Stimulated activated CD4-positive, alpha-beta T cell treated with anti-CD3 and anti-CD28 coated beads, TNF-alpha, amount 100 ng/mL, for 48 hours (primary cell): ENCODE data around the gene H1-8.
A peak's percentile ranks its signal among the peaks of the same experiment; 100 is the strongest.

ENCODE experiments used
- DNase-seq, 3 donors: peaks; one replicate each; pipeline ENCODE4 v3.0.0-alpha.2; 2020; ENCODE audit warnings: low read depth in 3 of 3

Gene H1-8

DNA sequence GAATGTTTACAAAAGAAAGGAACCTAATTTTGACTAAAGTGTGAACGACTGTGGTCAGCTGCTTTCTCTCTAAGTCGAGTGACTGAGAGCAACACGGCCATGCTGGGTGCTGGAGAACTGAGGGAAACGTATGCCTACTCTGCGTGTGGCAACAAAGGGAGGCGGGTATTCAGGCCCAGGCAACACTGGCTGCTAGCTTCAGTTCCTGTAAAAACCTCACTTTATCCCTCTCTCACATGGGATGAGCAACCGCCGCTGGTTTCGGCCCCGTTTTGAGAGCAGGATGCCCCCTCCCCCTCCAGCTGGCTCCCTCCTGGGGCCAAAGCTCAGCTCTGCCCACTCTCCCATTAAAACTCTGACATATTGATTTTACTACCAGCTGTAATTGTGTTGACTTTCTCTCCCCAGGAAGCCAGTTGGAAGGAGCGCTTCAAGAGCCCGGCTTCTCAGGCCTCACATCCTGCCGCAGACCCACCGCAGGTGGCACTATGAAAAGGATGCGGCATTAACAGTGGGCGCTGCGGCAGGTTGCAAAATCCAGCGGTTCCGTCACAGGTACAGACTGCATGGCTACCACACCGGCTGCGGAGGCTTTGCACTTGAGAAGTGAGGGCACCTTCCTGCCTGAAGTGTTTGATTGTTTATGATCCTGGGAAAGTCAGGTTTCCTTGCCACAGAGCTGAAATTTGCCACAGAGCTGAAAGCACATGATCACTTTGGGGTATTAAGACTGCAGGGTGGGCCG, 50.8 kb downstream of the H1-8 start:
- DNase-seq = peak; percentile 43 to 52 (median 51)

DNA sequence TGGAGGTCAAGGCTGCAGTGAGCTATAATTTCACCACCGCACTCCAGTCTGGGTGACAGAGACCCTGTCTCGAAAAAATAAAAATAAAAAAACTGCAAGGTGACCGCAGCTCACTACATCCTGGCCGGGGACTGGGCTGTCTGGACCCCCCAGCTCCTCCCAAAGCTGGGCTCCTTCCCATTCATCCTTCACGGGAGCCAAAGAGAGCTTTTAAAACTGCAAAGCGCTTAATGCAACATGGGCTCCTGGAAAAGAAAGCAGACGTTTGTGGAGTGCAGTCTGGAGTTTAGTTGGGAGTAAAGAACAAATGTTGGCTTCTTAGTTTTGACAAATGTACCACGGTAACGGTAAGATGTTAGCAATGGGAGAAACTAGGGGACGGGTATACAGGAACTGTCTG, 51.4 kb downstream of the H1-8 start:
- DNase-seq = no peak

DNA sequence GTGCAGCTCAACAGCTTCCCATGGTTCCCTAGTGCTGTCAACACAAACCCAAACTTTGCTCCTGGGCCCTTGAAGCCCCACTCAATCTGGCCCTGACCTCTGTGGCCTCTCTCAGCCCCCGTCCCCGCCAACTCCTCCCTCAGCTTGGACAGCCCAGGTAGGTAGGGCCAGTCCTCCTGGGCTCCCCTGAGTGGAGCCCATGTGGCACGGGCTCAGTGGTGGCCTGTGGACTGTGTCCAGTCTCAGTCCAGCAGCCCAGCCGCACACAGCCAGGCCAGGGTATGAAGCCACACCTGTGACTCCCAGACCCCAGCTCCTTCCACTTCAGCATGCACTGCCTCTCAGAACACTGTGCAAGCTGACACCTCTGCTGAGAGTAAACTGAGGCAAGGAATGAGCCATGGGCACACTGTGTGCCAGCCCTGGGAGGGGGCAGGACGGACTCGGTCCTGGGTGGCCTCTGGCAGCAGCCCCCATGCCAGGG, 52.0 kb downstream of the H1-8 start:
- DNase-seq = no peak

DNA sequence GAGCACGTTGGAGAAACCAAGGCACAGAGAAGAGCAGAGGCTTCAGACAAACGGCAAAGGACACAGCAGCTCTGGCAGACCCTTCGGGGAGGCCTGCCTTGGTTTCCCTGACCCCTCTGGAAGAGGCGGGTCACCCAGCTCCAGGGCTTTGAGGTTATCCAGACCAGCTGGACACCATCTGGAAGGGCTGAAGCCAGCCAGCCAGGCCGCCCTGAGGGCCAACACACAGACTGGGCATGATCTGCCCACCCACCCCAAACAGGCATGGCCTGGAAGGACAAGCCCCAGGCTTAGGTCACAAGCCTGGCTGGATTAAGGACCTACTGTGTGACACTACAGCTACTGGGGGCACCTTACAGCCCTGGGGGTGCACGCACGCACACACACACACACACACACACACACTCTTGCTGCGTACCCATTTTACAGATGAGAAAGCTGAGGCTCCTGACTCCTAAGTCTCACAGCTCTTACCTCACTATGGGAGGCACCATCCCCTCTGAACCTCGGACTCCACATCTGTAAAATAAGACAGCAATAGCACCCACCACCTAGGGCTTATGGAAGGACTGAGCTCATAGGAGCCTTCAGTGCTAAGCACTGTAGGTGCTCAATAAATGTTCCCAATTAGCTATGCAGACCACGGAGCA, 52.7 kb downstream of the H1-8 start:
- DNase-seq = no peak

DNA sequence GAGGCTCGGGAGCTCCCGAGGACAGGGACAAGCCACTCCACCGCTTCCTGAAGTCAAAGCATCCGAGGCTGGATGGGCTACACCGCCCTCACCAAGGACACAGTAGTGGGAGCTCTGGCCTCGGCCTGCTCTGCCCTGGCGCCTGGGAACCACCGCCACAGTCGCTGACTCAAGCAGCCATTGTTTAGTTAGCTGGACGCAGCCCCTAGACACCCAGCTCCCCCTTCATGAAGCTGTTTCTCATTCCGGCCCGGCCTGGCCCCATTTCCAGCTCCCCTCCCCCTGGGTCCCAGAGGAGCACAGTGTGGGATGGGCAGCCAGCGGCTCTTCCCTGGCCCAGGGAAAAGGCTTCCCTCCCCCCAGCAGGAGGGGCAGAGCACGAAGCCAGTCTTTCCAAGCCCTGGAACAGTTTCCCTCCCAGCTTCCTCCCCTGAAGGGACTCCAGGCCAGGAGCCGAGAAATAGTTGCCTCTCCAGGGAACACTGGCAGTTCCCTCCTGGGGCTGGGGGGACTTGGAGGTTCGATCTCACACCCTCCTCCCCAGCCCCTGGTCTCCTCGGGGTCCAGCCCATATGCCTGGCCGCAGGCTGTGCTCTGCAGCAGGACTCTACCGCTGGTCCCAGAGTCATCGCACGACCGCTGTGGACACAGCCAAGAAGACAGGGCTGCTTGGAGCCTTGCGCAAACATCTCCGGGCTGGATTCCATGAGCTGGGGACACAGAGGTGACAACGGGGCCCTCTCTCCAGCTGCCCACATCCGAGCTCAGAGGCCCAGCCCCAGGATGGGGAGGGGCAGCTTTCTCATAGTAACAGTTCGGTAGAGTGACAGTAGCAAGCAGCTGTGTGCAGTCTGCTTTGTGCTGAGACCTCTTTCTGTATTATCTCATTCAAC, 53.5 kb downstream of the H1-8 start:
- DNase-seq = no peak

DNA sequence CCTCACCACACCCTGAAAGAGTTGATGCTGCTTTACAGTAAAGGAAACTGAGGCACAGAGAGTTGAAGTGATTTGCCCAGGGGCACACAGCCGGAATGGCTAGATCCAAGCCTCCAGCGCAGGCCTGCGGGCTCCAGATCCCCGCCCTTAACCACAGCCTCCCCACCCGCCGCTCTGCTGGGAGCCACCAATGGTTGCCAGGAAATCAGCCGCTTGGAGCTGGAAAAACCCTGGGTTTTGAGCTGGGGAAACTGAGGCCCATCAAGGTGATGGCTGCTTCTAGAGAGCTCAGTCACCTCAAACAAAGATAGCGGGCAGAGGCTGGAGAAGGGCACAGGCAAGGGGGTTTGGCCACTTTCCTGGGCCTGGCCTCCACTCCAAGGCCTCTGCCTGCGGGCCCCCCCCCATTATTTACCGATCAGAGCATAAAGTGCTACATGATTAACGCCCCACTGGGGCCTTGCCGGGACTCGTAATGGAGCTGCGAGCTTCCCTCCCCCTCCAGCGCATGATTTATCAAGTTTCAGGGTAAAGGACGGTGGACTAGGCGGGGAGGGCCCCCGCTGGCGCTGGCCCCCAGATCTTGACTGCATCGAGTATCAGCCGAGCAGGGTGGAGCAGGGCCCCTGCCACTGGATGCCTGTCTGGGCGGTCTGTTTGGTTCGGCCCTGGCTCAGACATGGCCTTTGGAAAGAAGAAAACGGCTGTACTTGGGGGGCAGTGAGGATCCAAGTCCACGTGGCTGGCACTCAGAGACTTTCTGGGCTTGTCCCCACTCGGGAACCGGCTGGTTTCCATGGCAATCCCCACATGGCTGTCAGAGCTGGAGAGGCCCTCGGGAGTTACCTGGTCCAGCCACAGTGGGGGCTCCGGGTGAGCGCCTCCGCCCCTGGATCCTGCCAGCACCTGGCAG, 54.4 kb downstream of the H1-8 start:
- no peak for DNase-seq

DNA sequence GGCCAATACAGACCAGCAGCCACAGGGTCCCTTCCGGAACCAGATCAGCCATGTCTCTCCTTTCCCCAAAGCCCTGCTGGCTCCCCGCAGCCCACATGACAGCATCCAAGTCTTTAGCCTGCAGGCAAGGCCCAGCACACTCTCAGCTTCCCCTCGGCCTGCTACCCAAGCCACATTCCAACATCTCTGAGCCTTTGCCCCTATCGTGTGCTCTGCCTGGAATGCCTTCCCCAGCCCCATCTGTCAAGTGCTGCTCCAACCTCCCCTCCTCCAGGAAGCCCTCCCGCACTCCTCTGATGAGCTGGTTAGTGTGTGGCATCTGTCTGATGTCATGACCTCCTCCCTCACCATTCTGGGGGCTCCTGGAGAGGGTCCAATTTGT, 55.0 kb downstream of the H1-8 start:
- DNase-seq = no peak

DNA sequence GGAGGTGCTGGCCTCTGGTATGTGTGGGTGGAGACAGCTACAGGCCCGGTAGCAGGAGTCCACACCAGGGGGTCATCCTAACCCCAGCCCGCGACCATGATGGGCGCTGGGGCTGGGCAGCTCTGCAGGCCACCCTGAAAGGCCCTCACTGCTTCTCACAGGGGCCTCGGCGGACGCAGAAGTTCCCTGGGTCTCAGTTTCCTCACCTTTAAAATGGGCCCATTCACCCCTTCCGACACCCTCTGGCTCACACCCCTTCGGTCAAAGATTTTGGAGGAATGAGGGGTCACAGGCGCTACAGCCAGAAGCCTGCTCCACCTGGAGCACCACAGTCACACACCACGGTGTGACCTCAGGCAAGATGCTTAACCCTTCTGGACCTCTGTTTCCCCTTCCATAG, 55.5 kb downstream of the H1-8 start:
- no peak for DNase-seq

DNA sequence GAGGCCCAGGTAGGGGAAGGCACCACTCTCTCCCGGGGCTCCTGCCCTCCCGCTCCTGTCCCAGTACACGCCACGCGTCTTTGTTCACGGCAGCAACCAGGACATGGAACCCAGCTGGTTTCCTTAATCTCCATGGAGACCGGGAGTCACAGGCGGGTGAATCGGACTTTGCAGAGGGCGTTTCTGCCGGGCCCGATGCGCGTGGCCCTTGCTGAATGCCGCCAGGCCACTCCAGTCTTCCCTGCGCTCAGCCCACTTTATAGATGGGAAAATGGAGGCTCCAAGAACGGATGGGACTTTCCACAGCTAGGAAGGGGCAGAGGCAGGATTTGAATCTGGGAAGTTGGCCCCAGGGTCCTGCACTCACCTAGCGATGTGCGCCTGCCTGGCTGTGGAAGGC, 56.1 kb downstream of the H1-8 start:
- DNase-seq = no peak

DNA sequence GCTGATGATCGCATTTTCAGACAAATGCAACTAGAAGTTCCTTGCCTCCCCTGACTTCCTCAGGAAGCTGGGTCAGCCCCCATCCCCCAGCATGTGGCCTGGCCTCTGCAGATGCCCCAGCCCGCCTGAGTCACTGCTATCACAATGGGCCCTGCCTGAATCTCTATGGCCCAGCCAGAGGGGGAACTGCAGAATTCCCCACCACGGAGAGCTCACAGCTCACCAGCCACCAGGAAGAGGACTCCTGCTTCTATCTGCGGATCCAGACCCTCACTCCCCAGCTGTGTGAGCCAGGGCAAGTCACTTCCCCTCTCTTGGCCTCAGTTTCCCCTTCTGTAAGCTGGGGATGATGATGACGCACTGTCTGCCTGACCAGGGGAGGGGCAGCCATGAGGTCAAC, 56.6 kb downstream of the H1-8 start:
- DNase-seq = no peak

DNA sequence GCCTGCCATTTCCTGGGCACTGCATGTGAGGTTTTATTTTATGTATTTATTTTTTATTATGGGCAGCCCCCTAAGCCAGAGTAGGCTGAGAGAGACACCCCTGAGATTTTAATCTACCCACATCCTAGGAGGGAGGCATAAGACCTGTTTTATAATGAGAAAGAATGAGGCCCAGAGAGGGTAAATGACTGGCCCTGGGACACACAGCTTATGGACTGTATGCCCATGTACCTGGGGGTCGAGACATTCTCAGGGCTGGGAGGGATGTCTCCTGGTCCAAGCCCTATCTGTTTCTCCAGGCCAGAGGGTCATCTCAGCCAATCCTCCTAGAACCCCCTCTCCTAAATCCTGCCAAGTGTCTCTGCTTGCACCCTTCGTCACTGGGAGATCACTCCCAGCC, 57.4 kb downstream of the H1-8 start:
- no peak for DNase-seq
